Cerebellar cortex (tissue), 1 donor: ENCODE data around the gene CCDC15.
A peak's percentile ranks its signal among the peaks of the same experiment; 100 is the strongest.

ENCODE experiments used
- DNase-seq: peaks from one replicate; pipeline ENCODE4 v3.0.0-alpha.2; 2015; ENCODE audit warnings: low spot score

The CCDC15 gene, protein sequence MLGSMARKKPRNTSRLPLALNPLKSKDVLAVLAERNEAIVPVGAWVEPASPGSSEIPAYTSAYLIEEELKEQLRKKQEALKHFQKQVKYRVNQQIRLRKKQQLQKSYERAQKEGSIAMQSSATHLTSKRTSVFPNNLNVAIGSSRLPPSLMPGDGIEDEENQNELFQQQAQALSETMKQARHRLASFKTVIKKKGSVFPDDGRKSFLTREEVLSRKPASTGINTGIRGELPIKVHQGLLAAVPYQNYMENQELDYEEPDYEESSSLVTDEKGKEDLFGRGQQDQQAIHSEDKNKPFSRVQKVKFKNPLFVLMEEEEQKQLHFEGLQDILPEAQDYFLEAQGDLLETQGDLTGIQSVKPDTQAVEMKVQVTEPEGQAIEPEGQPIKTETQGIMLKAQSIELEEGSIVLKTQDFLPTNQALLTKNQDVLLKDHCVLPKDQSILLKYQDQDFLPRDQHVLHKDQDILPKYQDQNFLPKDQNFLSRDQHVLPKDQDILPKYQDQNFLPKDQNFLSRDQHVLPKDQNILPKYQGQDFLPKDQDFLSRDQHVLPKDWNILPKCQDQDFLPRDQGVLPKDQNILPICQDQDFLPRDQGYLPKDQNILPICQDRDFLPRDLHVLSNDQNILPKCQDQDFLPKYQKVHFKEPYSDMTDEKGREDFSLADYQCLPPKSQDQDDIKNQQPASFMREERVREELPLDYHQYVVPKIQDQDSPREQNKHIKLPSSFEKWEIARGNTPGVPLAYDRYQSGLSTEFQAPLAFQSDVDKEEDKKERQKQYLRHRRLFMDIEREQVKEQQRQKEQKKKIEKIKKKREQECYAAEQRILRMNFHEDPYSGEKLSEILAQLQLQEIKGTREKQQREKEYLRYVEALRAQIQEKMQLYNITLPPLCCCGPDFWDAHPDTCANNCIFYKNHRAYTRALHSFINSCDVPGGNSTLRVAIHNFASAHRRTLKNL

DNA sequence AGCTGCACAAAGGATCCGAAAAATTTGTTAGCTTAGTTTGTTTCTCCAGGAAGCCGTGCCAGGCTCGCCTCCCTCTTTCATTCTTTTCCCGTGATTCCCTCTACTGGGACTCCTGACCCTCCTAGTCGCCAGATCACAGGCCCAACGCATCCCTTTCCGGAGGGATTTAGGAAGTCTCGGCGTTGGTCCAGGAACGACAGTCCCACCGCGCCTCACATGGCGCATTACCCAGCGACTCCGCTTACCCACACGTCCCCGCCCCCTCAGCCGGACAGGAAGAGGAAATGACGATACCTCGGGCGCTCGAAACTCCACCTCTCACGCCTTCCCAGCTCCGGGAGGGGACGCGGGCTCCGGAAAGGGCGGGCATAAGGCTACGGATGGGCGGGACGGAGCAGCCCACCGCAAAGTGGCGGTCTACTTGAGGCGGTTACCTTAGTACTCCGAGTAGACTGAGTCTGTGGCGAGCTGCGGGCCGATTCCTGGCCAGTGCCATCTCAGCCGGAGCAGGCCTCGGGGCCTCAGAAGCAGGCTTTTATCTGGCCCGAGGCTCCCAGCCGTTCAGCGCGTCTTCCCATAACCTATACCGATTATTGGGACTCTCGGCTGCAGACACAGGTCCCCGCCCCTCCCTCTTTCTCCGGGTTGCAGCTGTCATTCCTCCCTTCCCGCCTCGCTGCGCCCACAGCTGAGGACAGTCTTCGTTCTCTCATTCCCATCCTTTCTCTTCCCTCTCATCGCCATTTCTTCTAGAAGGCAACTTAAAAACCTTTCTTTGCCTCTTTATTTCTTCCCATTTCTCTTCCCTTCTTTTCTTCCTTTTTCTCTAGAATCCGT, at the start of gene CCDC15:
CCDC15 (plus strand) TSS at position 450 of the 837 bp plus-strand sequence. CDS start 531 bp downstream, outside the sequence.
- DNase-seq = peak; percentile 99

DNA sequence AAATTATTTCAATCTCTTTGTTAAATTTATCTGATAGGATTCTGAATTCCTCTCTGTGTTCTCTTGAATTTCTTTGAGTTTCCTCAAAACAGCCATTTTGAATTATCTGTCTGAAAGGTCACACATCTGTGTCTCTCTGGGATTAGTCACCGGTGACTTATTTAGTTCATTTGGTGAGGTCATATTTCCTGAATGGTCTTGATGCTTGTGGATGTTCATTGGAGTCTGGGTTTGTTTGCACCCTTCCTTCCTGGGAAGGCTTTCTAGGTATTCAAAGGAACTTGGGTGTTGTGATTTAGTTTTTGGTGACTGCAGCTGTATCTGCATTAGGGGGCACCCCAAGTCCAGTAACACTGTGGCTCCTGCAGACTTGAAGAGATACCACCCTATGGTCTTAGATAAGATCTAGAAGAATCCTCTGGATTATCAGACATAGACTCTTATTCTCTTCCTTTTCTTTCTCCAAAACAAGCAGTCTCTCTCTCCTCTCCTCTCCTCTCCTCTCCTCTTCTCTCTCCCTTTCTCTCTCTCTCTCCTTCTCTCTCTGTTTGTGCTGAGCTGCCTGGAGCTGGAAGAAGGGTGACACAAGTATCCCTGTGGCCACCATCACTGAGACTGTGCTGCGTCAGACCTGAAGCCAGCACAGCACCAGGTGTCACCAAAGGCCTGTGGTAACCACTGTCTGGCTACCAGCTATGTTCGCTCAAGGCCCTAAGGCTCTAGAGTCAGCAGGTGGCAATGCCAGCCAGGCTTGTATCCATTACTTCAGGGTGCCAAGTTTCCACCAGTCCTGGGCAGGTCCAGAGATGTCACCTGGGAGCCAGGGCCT, 38.2 kb upstream of the CCDC15 start:
- no peak for DNase-seq

DNA sequence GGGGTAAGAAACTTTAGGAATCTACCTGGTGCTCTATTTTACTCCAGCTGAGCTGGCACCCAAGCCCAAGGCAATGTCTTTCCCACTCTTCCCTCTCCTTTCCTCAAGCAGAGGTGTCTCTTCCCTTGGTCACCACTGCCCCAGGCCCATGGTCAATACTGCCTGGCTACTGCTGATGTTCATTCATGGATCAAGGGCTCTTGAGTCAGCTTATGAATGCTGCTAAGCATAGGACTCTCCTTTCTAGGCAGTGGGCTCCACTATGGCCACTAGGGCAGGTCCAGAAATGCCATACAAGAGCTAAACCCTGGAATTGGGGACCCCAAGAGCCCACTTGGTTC, 37.7 kb upstream of the CCDC15 start:
- no peak for DNase-seq

DNA sequence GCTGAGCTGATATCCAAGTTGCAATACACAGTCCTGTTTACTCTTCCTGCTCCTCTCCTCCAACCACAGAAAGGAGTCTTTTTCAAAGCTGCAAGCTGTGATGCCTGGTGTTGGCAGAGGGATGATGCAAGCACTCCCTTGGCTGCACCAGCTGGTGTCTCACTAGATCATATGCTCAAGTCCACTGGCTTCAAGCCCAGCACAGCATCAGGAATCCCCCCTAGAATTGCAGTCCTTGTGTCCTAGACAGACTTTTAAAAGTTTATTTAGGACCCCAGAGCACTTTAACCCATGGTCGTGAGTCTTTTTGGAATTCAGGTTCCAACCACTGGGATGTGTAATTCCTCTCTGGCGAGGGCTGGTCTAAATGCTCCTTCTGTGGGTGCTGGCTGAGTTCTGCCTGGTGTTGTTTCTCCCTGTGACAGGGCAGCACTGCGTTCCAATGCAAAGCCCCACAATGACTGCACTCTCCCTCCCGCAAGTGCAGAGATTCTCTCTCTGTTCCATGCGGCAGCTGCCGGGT, 36.8 kb upstream of the CCDC15 start:
- DNase-seq = peak; percentile 9

DNA sequence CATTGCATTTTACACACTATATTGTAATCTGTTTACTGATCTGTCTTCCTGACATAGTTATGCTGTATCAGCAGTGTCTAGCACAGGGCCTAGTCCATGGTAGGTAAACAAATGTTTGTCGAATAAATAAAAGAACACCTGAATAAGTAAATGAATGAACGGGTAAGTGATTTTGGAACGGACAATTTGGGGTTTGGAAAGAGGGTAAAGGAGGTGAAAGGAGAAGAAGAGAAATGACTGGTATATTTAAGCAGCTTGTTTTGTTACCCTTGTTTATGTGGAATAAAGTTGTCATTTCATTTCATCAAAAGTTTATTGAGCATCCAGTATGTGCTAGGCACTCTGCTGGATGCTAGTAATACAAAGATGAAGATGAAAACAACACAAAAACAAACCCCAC, 35.1 kb upstream of the CCDC15 start, which contains the start of gene HEPN1:
HEPN1 (plus strand) TSS at position 301 of the 400 bp plus-strand sequence.
- DNase-seq = no peak

DNA sequence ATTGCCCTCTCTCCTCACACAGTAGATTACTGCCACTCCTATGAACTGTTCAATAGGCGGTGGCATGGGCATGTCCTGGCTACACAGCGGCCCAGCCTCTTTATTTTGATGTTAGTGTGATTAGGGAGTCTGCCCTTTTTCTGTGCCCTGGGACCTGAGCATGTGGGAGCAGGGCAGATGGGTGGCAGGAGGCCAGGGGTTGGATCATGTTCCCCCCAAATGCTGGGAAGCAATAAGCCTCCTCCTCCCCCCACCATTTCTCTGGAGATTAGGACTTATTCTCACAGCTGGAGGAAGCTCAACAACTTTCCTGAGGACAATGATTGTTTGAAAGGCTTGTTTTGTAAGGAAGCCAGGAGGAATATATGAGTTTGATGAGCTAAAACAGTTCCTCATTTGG, 34.1 kb upstream of the CCDC15 start:
- DNase-seq = no peak

DNA sequence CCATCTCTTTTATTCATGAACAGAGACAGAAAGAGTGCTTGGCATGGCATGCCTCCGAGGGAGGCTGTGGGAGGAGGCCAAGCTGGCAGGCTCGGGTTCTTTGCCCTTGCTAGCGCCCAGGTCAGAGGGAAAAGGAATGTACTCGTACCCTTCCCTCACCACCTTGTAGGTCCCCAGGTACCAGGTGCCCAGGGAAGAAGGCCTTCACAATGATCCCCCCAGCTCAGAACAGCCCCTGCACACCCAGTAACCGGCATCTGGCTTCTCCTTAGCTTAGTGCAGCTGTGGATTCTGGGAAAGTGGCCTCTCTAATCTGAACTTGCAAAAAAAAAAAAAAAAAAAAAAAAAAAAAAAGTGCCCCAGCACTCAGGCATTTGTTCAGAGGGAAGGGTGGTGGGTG, 33.6 kb upstream of the CCDC15 start:
- DNase-seq = no peak

DNA sequence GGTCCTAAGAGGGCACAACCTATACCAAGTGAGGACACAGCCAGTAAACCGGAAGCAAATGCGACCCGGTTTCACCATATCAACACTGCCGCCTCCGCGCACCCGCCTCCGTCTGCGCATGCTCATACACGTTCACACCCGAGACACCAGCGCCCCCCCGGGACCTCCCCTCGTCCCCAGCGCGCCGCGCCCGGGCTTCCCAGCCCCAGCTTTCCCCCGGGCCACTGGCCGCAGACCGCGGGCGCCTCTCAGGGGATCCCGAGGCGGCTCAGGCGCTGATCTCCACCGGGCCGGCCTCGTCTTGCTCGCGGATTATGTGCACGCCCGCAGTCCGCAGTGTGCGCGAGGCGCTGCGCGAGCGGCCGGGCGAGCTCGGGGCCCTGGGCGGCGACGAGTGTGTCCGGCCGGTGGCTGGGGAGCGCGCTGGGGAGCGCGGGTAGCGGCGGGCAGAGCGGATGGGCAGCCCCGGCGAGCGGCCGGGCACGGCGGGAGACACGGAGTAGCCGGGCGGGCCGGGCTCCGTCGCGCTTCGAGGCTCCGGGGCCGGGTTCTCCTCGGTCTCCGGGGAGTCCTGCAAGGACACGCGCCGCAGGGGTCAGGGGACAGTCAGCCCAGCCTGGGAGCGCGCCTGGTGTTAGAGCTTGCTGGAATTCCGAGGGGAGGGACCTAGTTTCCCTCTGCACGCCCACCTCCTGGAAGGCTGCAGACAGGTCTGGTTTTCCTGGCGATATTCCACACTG, 33.0 kb upstream of the CCDC15 start:
- no peak for DNase-seq

DNA sequence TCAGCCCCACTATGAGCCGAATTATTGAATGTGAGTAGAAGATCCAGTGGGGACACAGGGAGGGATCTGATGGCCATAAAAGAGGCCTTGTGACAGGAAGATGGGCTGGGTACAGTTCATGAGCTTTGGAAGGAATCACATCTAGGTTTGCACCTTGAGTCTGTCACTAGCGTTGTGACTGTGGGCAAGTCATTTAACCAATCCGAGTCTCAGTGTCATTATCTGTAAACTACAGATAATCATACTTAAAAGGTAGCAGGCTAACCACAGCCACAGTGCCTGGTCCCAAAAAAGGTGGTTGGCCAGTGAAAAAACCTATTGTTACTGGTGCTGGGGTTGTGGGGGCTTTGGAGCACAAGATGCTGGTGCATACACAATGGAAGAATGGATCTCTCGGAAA, 31.2 kb upstream of the CCDC15 start:
- DNase-seq = no peak

DNA sequence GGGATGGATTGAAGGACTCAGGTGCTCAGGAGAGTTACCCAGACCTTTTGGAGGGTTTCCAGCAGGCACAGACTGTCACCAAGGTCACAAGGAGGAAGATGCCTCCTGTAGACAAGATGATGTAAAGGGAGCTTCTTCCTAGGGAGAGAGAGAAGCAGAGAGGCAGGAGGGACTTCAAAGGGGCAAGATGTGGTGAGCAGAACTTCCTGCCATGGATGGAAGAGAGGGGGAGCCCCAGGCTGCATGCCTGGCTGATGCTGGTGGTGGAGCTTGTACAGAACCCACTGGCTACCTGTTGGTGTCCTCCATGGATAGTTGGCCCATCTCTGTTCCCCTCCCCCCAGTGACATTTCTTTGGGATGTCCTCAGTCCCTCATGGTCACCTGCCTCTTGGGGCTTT, 30.7 kb upstream of the CCDC15 start:
- DNase-seq = no peak

DNA sequence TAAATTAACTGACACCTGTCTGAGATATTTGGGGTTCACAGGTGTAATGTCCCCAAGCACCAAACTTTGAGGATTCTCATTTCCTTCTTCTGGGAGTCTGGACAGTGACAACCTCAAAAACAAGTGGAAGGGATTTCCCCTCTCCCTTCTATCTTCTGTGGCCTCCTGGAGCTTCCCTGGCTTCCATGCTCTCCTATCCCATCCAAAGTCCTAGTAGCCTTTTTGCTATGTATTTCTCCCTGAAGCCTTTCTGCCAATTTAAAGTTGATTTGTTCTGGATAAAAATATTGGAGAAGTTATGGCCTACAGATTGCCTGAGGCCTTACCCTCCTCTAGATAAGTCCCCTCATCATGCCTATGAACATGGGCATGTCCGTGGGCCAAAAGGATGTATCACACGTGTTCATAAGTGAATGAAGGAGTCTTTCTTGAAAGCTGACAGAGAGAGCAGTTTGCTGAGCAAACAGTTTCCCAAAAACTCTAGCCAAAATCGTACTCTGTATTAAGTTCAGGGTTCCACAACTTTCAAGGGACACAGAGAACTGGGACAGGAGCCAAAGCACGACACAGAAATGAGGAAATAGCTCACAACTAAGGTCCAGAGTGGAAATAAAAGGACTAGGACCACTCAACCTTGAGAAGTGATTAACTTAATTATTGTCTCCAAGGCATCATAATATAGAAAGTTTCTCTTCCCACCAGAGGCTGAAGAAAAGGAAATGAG, 24.9 kb upstream of the CCDC15 start:
- DNase-seq = peak; percentile 5

DNA sequence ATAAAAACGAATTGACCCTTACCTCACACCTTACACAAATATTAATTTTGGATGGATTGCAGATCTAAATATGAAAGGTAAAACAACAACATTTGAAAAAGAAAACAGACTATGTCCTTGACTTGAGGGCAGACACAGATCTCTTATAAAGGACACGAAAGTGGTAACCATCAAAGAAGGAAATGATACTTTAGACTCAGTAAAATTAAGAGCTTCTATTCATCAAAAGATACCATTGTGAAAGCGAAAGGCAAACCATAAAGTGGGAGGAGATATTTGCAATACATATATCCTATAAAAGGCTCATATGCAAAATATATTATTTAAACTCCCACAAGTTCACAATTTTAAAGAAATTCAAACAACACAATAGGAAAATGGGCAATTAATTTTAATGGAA, 23.2 kb upstream of the CCDC15 start:
- no peak for DNase-seq

DNA sequence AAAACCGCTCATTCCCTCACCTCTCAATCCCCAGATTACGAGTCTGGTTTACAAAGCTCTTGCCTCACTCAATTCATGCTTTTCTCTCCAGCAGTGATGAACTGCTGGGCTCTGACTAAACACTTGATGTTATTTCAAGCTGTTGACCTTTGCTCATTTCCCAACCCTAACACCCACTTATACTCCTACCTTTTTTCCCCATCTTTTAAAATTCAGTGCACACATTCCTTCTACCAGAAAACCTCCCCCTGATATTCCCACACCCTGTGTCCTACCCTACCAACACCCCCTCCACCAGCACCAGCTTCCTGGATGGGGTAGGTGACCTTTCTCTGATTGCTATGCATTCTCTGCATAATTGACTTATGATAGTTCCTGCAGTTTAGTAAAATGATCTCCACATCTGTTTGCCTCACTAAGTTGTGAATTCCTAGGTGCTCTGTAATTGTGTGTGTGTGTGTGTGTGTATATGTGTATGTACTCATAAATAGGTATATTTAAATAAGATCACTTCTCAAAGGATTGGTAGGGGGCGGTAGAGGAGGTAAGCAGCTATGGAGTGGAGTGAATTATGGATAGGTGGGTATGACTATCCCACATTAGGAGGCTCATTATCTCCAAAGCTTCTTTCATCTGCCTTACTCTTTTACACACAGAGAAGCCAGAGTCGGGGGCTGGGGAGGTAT, 19.0 kb upstream of the CCDC15 start:
- DNase-seq = no peak

DNA sequence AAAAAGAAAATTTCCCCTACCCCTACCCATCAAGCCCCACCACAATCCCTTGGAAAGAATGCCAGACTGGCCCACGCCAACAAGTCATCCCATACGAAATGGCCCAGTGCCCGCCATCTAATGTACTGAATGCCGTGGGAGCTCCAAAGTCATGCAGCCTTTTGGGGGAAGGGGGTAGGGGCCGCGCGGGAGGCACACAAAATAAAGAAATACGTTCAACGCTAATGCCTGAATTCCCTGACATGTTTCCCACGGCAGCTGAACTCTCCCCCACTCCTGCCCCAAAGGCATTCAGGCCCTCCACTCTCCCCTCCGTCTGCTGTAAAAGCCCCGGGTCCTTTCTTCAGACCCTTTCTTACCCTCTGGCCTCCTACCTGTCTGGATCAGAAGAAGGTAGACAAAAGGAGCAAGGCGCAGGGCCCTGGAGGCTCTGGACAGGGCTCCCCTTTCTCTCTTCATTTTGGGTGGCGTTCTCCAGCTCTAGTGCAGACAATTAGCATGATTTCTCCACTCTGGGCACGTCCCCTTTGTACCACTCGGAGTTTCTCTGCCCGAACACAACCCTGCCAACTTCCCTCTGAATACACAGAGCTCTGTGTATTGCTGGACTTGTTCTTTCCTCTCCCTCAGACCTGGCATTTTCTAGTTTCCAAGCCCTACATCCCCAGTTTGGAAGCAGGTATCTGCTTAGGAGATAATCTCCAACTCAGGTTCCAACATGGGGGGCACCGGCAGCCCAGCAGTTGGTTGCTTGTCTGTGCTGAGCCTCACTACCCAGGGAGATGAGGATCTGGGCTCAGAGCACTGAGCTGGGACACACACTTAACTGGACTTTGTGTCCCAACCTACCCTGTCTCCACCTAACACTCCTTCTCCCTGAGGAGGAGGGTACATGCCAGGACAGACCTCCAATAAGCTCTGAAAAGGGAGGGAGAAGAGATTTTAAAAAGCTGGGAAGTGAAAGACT, 18.2 kb upstream of the CCDC15 start, which contains the start of gene HEPACAM:
HEPACAM (minus strand) TSS at position 500 of the 967 bp plus-strand sequence; CDS start at position 459, 41 bp downstream.
- DNase-seq = peak; percentile 14

DNA sequence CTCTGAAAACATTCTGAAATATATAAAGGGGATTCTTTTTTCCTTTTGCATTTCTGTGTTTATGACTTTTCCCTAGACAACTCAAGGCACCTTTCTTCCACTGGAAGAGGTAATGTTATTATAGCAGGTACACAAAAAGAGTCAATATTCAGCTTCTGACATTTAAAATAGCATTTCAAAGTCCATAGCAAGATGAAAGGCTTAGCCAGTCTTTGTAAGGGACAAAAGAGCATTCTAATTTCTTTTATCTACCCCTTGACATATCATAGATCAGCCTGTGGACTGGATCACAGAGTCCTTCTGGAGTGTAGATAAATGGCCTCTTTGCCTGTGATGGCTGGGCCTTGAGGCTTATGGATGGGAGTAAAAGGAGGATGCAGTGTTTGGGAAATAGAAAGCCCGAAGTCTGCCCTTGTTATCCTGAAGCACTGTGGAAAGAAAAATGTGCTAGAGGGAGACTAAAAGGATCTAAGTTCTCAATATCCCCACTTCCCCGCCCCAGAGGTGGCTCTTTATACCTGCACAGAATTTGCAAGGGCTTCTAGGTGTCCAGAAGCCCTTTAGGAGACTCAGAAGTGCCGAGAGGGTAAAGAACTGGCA, 16.6 kb upstream of the CCDC15 start:
- no peak for DNase-seq

DNA sequence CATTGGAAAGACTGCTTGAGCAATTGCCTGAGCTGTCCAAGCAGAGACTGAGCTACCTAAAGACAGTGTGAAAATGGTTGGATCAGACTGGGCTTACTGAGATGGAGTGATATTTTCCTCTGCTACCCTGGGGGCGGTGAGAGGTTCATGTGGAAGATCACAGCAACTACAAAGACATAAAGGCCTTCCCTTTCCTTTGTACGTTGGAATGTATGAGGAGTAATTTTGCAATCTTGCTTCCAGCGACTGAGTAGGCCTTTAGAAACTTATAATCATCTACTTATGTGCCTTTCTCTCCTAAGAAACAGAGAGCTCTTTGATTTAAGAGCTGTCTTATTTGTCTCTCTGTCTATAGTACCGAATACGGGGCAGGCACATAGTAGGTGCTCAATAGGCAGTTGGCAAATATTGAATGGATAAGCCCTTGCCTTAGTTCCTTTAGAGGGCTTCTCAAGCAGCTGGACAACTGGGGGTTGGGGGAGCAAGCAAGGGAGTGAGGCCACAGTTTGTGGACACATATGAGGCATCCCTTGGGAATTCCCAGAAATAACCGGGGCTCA, 15.7 kb upstream of the CCDC15 start:
- DNase-seq = no peak

DNA sequence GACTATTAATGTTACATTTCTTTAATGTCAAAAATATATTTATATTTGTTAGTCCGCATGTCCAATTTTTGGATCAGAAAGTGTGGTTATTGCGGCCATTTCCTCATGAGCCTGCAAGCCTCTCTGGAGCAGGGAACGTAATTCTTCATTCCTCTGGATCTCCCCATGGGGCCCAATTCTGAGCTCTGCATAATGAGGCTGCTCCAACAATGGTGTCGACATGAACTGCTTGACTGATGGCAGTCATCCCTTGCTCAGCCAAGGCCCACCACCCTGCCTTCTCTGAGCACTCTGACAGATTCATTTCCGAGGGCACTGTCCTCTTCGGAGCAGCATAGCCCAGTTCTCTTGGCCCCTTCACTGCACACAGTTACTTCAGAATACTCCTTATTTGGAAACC, 15.0 kb upstream of the CCDC15 start:
- DNase-seq = no peak
